ENCODE data around the gene TSPAN3.

TSPAN3 gene

DNA sequence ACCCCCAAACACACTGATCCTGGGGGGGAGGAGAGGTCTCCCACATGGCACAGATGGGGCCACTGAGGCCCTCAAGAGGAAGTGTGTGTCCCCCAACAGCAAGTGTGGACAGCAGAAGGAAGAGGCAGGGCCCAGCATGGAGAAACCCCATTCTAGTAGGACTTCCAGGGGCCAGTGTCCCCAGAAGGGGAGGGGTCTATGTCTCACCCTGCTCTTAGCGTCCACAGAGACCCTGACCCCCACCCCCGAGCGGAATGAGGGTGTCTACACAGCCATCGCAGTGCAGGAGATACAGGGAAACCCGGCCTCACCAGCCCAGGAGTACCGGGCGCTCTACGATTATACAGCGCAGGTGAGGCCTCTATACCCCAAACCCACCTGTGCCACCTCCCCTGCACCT is 35.3 kb downstream of the TSPAN3 start:
- TF ChIP-seq, protein P1, sequence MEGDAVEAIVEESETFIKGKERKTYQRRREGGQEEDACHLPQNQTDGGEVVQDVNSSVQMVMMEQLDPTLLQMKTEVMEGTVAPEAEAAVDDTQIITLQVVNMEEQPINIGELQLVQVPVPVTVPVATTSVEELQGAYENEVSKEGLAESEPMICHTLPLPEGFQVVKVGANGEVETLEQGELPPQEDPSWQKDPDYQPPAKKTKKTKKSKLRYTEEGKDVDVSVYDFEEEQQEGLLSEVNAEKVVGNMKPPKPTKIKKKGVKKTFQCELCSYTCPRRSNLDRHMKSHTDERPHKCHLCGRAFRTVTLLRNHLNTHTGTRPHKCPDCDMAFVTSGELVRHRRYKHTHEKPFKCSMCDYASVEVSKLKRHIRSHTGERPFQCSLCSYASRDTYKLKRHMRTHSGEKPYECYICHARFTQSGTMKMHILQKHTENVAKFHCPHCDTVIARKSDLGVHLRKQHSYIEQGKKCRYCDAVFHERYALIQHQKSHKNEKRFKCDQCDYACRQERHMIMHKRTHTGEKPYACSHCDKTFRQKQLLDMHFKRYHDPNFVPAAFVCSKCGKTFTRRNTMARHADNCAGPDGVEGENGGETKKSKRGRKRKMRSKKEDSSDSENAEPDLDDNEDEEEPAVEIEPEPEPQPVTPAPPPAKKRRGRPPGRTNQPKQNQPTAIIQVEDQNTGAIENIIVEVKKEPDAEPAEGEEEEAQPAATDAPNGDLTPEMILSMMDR (IDR thresholded peaks at IDR 0.05) = no peak

DNA sequence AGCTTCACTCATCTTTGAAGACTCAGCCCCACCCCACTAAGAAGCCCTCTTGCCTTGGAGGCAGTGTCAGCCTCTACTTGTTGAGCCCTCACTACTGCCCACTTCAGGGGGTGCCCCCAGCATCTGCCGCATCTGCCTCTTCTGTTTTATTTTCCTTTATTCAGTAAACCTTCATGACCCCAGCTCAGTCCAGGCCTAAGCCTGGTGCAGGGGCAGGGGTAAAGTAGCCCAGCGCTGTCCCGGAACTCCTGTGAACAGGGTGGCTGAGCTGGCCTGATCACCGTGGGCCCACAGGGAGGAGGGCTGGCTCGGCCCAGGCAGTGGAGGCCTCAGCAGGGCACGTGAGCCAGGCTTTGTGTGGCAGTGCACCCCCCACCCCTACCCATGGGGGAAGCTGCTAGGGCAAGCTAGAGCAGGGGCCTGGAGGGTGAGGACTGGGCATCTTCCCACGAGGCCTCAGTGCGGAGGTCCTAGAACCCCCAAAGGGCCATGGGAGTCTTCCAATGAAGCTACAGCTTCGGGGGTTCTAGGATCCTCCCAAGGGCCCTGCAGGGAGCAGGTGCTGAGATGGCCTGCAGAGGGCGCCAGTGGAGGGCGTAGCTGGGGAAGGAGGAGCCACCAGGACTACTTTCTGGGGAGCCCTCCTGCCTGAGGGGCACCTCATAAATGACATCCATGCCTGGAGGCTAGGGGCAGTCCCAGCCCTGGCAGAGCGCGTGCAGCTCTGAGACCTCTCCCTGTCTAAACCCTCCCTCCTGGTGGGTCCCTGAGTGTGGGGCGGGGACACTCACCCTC is 36.0 kb downstream of the TSPAN3 start:
- TF ChIP-seq, protein P1 (IDR thresholded peaks at IDR 0.05) = peak; percentile 86

GRCh38 chr15:77033729-77034671 is 36.9 kb downstream of the TSPAN3 start:
- TF ChIP-seq, protein P1 (IDR thresholded peaks at IDR 0.05) = no peak

GRCh38 chr15:77033417-77033728 is 37.5 kb downstream of the TSPAN3 start:
- TF ChIP-seq, protein P1 (IDR thresholded peaks at IDR 0.05) = no peak

DNA sequence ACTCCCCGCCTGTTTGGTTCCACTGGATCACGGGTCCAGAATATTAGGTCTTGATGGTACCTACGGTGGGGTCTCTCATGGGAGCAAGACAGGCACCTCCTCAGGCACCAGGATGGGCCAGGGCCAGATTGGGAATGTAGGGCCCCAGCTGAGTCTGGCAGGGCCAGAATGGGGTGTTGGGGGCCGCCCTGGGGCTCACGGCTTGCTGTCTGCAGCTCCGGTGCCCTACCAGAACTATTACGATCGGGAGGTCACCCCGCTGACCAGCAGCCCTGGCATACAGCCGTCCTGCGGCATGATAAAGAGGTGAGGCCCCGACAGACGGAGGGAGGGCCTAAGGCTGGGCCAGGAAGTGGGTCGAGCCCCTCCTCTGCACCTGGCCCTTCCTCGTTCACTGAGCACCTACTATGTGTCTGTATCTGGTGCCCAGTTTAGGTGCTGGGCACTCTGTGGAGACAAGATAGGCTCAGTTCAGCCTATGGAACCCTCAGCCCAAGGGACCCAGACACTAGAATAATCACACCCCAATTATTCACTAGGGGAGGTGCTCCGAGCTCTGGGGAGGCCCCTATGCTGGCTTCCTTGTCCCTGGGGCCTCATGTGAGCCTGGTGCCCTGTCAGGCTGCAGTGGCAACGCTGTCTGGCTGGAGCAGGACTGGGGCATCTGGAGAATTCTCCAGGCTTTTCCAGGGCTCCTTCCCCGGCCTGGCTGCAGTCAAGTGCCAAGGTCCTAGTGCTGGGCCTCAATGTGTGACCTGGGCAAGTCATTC is 38.1 kb downstream of the TSPAN3 start:
- TF ChIP-seq, protein P1 (IDR thresholded peaks at IDR 0.05) = no peak

GRCh38 chr15:77032052-77032646 is 38.8 kb downstream of the TSPAN3 start:
- TF ChIP-seq, protein P1 (IDR thresholded peaks at IDR 0.05) = no peak
